HG03196 (cell line): ENCODE data around the gene SPINT1.

Experiments used
- ATAC-seq: cut with Tn5 transposase; IDR thresholded peaks from one replicate; pipeline ENCODE4 v1.9.1; 2021; ENCODE audit not compliant: unreplicated experiment

The SPINT1 gene

GRCh38 chr15:40843885-40844695 is at the start of gene SPINT1:
Gene SPINT1 (plus strand): TSS chr15:40844048. CDS start chr15:40844555, 507 bp downstream.
- no peak for ATAC-seq

GRCh38 chr15:40796041-40796440 is 47.8 kb upstream of the SPINT1 start:
- ATAC-seq: no peak

GRCh38 chr15:40796512-40796911 is 47.3 kb upstream of the SPINT1 start:
- no peak for ATAC-seq

GRCh38 chr15:40799523-40799922 is 44.3 kb upstream of the SPINT1 start:
- ATAC-seq: no peak

- ATAC-seq: no peak
These were observed 40.8 kb upstream of the SPINT1 start for GRCh38 chr15:40803076-40803475.

GRCh38 chr15:40803688-40804087 is 40.2 kb upstream of the SPINT1 start:
- no peak for ATAC-seq

- no peak for ATAC-seq
These were observed 37.2 kb upstream of the SPINT1 start for GRCh38 chr15:40806672-40807027.

GRCh38 chr15:40807028-40807887 is 36.6 kb upstream of the SPINT1 start, which contains the start of the genes DNAJC17 and ZFYVE19:
Gene DNAJC17 (minus strand): TSS chr15:40807473. CDS start chr15:40807446, 27 bp downstream.
Gene ZFYVE19 (plus strand): TSS chr15:40807089. CDS start chr15:40807590, 501 bp downstream.
- peak; percentile 93 for ATAC-seq

GRCh38 chr15:40807888-40808461 is 35.9 kb upstream of the SPINT1 start:
- ATAC-seq: no peak

- no peak for ATAC-seq
These were observed 34.9 kb upstream of the SPINT1 start for GRCh38 chr15:40808861-40809450.

GRCh38 chr15:40812721-40813425 is 31.0 kb upstream of the SPINT1 start:
- no peak for ATAC-seq

GRCh38 chr15:40815042-40815698 is 28.7 kb upstream of the SPINT1 start:
- no peak for ATAC-seq

- ATAC-seq: no peak
These were observed 24.8 kb upstream of the SPINT1 start for GRCh38 chr15:40819048-40819447.

GRCh38 chr15:40821195-40821594 is 22.7 kb upstream of the SPINT1 start:
- ATAC-seq: no peak

- no peak for ATAC-seq
These were observed 20.1 kb upstream of the SPINT1 start for GRCh38 chr15:40823572-40824343.

GRCh38 chr15:40825661-40826422 is 18.0 kb upstream of the SPINT1 start:
- ATAC-seq: no peak

GRCh38 chr15:40826423-40827075 is 17.3 kb upstream of the SPINT1 start:
- ATAC-seq: no peak

GRCh38 chr15:40828447-40829036 is 15.3 kb upstream of the SPINT1 start, which contains the start of gene PPP1R14D:
Gene PPP1R14D (minus strand): TSS chr15:40828708. CDS start chr15:40828641, 67 bp downstream.
- no peak for ATAC-seq
